MM.1S (cell line): ENCODE measurements around the gene HOXA13.

Experiments used
- EZH2 ChIP-seq: fragments of 300-600 bp; sonication (generic); optimal IDR thresholded peaks from 2 replicates; pipeline ENCODE3; 2017; ENCODE audit warnings: low read depth, mild to moderate bottlenecking, antibody characterized with exemption, low read length, mixed read lengths
- EZH2phosphoT487 ChIP-seq: fragments of 300-600 bp; sonication (generic); IDR thresholded peaks from 2 replicates; pipeline ENCODE4 v1.6.1; 2018; ENCODE audit warnings: antibody characterized with exemption, low read length
- TF ChIP-seq, protein P1 (sequence below): fragments of 300-600 bp; sonication (generic); IDR thresholded peaks from 2 replicates; pipeline ENCODE4 v1.5.1; 2016; ENCODE audit warnings: antibody characterized with exemption, low read length, mixed read lengths

DNA sequence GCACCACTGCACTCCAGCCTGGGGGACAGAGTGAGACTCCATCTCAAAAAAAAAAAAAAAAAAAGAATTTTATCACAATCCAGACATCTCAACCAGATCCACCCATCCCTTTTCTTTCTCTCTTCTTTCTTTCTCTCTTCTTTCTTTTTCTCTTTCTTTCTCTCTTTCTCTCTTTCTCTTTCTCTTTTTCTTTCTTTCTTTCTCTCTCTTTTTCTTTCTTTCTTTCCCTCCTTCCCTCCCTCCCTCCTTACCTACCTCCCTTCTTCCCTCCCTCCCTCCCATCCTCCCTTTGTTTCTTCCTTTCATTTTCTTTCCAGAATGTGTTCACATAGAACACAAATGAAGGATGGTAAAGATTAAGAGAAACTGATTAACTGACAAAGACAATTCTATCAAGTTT, 18.1 kb upstream of the HOXA13 start:
- TF ChIP-seq EZH2: no peak
- TF ChIP-seq, protein P1, sequence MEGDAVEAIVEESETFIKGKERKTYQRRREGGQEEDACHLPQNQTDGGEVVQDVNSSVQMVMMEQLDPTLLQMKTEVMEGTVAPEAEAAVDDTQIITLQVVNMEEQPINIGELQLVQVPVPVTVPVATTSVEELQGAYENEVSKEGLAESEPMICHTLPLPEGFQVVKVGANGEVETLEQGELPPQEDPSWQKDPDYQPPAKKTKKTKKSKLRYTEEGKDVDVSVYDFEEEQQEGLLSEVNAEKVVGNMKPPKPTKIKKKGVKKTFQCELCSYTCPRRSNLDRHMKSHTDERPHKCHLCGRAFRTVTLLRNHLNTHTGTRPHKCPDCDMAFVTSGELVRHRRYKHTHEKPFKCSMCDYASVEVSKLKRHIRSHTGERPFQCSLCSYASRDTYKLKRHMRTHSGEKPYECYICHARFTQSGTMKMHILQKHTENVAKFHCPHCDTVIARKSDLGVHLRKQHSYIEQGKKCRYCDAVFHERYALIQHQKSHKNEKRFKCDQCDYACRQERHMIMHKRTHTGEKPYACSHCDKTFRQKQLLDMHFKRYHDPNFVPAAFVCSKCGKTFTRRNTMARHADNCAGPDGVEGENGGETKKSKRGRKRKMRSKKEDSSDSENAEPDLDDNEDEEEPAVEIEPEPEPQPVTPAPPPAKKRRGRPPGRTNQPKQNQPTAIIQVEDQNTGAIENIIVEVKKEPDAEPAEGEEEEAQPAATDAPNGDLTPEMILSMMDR: no peak
- TF ChIP-seq EZH2phosphoT487: no peak
